Measurements from ENCODE around the gene DCXR.

The DCXR gene

DNA sequence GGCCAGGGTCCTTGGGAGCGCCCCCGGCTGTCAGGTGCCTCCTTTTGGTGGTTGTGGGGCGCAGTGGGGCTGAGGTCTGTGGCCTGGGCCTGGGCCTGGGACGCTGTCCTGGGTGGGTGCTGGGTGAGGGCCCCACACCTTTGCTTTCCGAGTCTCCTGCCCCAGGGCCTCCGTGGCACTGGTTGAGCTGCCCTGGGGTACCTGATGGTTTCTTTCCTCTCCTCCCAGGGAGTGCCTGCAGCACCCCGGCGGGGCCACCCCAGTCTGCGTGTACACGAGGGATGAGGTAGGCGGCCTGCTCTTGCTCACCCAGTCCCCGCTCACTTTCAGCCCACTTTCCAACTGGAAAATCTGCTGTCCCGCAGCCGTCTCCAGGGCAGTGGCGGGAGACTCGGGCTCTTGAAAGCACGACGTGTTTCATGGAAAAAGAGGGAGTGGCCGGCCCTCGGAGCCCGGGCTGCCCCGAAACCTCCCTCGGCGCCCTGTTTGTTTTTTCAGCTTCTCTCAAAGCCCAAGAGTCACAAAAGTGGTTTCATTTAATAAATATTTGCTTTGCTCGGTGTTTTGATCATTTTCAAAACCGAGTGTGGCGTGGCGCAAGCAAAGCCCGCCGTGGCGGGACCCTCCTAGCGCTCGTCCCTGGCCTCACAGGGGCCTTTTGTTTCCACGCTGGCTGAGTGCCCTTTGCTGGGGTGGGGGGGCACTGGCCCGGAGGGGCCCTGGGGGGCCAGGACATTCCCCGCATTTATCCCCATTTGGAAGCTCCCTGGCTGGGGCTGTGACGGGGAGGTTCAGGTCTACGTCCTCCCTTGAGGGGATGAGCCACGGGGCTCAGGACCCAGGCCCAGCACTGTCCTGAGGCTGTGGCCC, 42.7 kb downstream of the DCXR start:
- DNase-seq = no peak

GRCh38 chr17:81993729-81994592, 43.5 kb downstream of the DCXR start:
- no peak for DNase-seq

DNA sequence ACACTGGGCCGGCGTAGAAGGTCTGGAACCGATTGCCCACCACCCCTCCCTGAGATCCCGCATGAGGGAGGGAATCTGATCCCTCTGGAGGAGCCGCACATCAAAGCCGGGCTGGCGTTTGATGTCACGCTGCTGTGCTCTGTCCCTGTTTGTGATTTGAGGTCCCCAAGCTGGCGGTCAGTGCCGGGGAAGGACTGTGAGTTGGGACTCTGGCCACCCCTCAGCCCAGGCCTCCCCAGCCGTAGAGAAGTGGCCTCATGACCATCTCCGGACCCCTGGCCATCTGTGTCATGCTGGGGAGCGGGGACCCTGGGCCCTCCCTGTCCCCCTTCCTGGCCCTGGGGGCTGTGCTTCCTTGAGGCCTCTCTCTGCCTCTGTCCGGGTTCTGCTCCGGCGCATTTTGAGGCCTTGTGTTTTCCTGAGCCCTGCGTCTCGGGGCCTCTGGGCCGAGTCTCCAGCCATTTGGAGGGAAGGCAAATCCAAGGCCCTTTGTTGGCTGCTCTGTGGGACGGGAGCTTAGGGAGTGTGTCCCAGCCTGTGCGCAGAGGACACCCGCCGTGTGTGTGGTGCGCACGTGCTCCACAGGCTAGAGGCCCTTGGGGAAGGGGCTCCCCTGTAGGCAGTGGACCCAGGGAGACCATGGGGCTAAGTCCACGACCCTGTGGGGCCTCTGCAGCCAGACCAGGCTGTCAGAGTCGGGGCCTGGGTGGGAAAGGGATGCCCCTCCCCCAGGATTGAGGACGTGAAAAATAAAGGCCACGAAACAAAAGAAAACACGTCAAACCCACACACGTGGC, 45.0 kb downstream of the DCXR start:
- no peak for DNase-seq

DNA sequence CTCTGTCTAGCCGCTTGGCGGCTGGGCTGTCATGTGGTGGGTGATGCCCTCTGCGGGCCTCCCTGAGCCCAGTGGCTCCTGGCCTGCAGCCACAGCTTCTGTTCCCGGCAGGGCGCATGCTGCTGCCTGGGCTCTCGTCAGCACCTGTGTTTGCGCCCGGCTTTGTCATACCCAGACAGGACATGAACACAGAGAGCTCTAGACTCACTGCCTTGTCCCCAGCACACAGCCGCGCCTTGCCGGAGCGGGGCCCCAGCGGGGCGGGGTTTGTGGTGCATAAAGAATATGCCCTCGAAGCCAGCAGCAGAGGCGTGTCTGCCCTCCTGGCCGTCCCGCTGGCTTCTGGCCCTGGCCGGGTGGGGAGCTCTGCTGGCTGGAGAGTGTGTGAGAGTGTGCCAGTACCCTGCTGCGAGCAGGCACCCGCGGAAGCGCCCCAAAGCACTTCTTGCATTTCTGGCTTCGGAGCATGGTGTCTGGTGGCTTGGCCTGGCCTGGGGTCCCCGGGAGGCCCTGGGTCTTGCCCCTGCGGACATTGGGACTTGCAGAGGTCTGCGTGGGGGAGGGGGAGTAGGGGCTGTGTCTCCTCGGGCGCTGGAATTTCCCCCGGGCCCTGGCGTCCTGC, 45.7 kb downstream of the DCXR start:
- DNase-seq = peak; percentile 32 to 52

GRCh38 chr17:81990836-81991683, 46.4 kb downstream of the DCXR start:
- no peak for DNase-seq

- DNase-seq = no peak
Observed at GRCh38 chr17:81987161-81987770, 50.2 kb downstream of the DCXR start.

- no peak for DNase-seq
Observed at GRCh38 chr17:81986606-81987005, 50.9 kb downstream of the DCXR start.

Data from hippocampal formation (tissue), 2 donors.